GM19452 (cell line): ENCODE data around the gene CTBP2.
"Not testable (repeated sequence)": the region's sequence is repeated elsewhere in the genome, so short reads cannot be mapped to it uniquely, and the experiment has no call there.

ENCODE experiments used
- ATAC-seq: cut with Tn5 transposase; IDR thresholded peaks from one replicate; pipeline ENCODE4 v1.9.1; 2021; ENCODE audit not compliant: unreplicated experiment

The CTBP2 gene

DNA sequence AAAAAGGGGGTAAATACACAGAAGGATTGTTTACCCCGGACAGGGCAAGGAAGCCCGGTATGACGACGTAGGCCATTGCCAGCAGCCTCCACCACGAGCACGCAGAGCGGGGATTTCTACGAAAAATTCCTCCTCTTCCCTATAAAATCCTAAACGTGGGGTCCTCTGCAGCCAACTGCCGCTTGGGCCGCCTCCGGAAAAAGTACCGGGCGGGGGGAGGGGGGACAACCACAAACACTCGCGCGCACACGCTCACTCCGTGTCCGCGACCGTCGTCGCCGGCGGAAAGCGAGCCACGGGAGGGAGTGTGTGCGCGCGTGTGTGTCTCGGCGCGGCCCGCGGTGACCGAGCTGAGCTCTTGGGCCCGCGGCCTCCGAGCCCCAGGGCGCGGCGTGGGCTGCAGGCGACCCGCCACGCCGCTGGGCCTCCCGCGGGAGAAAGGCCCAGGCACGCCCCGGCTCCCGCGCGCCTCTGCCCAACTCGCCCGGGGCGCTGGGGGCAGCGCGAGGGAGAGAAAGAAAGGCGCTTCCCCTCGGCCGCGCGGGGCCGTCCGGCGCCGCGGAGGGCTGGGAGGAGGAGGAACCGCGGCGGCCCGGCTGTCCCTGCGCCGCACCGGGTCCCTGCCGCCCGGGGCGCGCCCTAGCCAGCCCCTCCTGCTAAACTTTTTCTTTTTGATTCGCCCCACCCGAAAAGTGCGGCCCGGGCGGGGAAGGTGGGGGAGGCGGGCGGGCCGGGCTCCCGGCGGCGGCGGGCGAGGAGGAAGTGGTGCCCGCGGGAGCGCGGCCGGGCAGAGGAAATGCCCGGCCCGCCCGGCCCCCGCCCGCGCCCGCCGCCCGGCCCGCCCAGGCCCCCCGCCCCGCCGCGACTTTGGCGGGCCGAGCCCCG is 1.5 kb downstream of the CTBP2 start:
- no peak for ATAC-seq

DNA sequence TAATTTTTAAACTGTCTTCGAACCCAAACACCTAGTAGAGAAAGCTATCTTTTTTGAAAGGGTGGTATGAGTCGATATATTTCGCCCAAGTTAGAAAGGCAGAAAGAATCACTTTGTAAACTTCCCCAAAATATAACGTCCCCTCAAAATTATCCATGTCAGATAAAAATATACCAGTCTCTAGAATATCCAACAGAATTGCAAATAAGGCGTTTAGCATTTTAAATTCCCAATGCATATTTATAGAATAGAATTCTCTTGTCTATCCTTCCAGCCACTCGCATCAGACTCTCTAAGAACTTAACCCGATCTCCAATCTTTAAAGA is 2.1 kb downstream of the CTBP2 start:
- ATAC-seq = no peak

DNA sequence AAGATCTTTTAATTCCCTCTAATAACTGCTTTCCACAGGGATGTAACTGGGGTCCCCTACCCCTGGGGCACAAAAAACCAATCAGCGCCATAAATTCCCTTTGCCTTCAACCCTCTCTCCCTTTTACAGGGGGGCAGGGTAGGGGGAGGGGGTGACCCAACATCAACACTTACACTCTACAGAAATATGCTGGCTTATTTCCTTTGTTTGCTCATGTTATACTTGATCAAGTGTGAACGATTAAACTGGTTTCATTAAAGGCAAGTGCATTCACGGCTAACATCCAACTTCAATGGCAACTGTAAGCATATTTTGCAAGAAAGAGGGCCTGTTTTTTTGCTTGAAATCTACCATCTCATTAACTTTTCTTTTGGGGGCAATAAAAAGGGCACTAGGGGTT is 2.9 kb downstream of the CTBP2 start:
- no peak for ATAC-seq

DNA sequence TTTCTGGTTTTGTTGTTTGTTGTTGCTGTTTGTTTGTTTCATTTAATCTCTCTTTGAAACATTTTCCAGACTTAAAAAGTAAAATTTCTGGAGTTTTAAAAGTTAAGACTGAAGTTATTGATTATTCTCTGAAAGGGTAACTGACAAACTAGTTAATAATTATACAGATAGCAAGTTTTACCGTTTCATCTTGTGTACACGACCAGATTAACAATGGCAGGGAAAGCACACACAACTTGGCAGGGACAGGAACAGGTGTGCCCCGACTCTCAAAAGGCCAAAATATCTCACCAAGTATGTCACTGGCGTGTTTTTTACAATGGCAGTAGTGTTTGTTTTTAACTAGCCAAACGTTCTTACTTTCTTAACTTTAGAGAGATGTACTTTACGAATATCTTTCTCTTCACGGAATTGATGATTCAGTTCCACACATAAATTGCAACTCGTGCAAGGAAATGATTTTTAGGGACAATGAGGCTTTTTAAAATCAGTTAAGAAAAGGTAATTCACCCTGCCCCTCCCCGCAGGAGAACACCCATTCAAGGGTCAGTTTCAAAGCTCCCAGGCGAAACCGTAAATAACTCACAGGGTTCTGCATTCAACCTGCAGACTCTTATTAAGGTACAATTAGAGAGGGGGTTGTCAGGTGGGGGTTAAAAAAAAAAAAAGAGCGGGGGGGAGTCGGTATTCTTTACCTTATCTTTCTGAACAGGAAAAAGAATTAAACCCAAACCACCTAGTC is 3.5 kb downstream of the CTBP2 start:
- no peak for ATAC-seq

DNA sequence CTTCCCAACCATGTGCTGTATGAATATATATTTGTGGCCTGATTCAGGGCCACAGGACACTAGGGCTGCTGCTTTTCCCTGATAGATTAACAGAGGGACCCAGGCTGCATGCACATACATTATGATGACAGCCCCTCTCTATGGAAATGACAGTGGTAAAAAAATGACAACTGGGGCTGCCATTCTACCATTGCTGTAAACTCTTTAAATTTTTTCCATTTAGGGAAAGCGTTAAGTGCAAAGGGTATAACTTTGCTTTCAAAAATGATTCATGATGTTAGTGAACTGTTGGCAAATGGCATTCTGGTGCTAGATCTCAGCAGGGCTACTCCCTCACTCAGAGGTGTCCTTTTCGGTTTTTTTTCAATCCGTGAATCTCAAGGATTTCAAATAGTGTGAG is 4.2 kb downstream of the CTBP2 start:
- ATAC-seq = no peak

DNA sequence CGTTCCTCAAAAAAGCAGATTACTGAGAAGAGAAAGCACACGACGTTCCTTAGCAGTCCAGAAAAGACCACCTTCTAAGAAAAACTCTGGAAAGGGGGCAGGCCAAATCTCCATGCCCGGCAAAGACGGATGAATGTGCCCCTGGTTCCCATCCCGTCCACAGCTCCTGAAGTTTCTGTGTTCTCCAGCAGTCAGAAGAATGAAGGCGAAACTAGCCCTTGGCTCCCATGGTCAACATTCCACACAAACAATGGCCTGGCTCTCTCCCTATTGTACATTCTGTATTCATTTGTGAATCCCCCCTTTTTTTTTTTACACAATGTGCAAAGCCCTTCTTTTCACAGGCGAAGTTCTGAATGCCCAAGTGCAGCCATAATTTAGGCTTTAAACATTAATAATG is 5.3 kb downstream of the CTBP2 start:
- ATAC-seq = no peak

DNA sequence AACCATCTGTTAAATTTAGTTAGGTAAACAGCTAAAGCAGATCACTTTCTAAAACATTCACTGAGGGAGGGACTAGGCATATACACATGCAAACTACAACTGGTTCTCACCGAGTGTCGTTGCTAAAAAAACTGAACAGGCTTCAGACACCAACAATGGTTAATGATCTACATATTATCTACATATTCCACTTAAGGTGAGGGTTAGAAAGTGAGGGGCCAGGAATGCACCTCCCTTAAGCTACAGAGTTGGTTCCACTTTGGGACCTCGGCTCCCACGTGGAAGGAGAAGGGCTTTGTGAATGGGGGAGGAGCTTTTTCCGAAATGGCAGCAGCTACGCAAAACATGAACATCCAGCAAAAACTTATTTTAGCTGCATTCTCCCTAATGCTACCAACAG is 5.8 kb downstream of the CTBP2 start:
- no peak for ATAC-seq

DNA sequence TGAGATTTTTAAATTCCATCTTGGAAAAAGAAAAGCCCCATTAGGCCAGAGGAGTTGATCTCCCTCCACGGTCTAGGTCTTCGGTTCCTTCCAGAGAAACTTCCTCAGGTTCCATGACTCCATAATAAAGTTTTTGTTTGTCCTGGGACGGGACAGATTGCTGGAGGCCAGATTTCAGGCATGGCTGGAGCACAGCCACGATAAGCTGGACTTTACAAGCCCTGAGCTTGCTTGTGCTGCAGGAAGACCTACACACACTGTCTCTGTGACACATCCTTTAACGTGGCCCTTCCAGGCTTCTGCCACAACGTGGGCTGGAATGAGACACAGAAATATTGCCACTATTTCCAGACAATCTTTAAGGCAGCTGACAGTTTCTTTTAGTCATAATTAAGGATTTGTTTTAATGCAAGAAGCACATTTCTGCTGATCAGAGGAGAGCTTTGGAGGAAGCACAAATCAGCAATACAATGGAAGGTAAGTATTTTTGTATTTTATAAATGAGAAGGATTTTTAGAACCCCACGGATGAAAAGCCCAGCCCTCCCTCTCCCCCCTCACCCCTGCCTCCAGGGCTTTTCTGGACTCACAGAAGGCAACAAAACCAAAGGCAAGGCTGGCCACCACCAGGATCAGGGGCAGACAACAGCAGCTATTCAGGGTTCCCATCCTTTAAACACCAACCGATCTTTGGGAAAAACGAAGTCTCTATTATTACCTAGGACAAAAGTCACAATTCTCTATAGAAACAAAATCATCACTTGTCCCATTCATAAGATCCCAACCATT is 6.5 kb downstream of the CTBP2 start:
- ATAC-seq = no peak

DNA sequence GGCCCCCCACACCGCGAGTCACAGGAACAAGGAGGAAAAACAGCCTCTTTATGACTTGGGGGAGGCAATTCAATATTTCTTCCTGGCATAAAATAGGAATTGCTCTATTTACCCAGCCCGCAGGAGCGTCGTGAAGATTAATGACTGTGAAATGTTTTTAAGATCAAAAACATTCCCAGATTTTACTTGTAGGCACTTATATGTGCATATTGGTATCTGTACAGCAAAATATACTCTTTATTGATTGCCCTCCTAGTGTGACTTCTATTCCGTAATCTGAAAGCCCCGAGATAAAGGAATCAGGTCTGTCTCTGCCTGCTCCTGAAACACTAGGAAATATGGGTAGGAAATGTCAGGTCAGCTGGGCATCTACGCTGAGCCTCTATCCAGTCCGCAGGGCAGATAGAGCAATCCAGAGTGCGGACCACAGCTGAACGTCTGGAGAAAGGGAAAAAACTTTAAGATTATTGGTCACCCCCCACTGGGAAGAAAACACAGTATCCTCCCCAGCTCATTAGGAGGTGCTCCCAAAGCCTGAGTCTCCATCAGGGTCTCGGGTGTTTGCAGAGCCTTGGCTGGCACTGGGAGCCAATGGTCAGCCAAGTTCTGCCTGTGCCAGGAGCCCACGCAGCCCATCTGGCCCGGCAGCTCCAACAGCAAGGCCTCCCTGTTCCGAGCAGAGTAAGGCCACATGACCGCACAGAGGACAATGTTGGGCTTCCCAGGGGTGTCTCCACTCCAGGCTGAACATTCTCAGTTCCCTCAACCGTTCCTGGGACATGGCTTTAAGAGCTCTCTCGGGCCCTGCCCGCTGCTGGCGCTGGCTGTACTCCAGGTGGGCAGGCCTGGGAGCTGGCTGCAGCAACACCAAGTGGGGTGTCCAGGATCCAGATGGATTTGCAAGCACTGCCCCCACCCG is 7.7 kb downstream of the CTBP2 start:
- ATAC-seq = no peak

DNA sequence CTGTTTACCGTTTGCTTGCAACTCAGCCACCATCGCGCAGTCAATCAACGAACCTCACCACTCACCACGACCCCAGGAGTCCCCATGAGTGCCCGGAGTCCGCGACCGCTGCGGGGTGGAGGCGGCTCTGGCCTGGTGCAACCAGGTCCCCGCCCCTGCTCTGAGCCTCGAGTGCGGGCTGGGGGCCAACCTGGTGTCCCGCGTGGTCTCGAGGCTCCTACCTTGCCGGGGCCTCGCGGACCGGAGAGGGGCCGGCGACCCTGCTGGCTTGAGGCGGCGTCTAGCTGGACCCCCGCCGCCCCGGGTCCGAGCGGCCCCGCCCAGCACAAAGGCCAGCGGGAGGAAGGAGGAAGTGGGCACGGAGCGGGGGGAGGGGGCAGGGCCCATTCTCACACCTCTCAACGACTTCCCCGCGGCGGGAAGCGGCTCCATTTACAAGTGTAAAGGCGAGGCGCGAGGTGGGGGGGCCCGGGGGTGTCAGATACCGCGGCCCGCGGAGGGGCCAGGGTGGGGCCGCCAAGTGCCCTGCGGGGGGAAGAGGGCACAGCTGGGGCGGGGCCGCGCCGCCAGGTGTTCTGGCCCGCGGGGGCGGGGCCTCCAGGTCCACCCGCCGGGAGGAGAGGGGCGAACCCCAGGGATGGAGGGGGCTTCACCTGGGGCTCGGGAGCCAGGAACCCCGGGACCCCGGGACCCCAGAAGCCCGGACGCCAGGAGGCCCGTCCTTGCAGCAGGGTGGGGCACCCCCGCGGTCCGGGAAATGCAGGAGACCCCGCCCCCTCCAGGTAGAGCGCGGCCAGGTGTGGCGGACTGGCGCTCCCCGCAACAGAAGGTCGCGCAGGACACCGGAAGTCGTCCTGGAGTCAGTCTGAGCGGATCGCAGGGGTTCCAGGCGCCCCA is 8.6 kb downstream of the CTBP2 start:
- no peak for ATAC-seq

DNA sequence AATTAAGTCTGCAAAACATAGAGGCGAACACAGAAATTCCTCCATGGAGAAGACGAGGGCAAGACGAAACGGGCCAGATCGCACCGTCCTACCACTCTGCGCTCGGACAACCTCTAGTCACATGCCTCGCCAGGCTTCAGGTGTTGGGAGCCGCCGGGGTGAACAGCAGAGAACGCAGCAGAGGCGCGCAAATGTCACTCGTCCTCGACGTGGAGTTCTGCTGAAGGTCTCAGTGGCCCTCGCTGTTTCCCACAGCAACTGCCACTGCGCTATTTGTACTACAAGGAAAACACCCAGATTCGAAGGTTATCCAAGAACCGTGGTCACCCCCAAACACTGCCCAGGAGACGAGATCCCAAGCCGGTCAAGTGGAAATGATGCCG is 9.2 kb downstream of the CTBP2 start:
- ATAC-seq = no peak

DNA sequence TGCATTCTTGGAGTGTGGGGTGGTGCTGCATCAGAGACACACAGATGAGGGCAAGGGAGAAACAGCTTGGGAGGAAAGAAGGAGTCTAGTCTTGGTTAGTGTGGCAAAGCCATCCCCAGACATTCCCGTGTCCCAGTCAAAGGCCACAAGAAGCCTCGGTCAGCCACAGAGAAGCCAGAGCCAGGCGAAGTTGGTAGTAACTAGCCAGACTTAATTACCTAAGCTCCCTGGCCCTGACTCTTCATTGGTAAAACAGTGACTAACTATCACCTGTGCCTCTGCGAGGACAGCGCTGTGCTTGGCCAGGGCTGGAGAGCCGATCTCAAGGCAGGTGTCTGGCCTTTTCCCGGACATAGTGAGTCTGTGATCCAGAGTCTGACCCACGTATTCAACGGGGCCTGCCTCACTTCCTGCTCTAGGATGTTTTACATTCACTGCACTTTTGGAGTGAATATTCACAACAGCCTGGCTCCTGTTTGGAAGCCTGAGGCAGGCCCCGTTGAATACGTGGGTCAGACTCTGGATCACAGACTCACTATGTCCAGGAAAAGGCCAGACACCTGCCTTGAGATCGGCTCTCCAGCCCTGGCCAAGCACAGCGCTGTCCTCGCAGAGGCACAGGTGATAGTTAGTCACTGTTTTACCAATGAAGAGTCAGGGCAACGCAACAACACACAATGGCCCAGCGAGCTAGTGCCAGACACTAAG is 9.8 kb downstream of the CTBP2 start:
- not testable (repeated sequence) for ATAC-seq

DNA sequence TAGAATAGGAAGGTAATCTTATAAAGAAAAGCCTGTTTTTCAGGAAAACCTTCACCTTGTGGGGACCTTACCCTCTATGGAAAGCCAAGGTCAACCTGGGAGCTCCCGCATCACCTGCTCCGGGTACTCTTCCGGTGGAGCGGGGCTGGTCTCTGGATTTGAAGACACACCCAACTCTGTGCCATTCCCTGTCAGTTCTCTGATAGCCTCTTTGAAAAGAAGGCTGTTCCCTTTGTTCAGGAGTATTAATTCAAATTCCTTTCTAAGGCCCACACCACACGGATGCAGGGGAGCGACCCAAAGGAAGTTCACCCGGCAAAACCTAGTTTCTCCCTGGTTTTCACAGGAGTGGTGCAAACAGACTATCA is 10.7 kb downstream of the CTBP2 start:
- no peak for ATAC-seq

DNA sequence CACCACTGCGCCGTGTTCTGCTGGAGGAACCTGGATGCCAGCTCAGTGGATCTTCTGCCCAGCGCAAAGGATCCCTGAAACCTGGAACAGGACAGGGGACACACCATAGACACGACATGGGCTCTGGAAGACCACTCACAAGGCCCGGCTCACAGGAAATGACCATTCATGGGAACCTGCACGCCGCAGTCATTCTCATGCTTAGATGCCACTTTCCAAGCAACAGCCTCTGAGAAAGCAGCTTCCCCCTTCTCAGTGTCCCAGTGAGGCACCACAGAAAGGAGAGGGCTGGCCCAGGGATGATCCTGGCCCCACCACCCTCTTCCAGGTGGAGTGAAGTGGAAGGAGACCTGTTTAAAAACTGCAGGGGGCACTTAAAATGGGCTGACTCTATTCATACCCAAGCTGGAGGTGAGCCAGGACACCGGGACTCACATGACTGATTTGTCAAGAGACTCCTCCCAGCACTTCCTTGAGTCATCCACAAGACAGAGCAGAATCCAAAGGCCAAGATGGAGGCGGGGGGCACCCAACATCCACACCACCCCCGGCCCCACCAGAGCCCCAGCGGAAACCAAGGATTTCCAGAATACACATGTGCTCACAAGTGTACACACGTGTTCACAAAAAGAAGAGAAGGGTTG is 11.2 kb downstream of the CTBP2 start:
- no peak for ATAC-seq

DNA sequence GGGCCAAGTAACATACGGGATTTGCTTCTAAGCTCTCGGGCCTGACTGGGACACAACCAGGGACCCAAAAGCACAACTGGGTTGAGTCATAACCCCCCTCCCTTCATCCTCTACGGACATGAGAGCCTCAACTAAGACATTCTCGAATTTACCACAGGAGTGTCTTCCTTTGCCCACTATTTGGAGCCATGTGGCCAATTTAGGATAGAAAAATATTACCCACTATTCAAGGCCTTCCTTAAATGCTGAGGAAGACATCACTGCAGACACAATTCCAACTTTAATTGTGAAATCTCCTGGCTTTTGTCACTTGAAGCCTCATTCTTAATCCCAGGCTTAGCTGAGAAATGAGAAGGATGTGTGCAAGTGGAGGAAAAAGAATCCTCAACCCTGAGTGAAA is 11.8 kb downstream of the CTBP2 start:
- ATAC-seq = no peak

DNA sequence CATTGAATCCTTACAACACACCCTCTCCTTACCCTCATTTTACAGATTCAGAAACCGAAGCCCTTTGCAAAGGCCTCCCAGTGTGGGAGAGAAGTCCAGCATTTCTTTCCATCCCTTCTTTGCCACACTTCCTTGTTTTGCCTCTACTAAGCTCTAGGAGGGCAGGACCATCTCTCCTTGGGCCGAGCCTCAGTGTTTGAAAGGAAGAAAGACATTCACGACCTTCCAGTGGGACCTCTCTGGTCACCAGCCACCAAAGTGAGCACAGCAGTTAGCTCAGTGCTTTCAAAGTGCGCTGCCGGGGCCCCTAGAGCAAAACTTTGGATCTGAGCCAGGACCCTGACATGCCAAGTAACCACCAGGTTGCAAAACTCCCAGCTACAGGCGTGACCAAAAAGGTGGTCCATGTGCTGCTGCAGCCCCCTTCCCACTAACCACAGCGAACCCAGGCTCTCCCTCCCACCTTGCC is 12.4 kb downstream of the CTBP2 start:
- ATAC-seq = no peak

DNA sequence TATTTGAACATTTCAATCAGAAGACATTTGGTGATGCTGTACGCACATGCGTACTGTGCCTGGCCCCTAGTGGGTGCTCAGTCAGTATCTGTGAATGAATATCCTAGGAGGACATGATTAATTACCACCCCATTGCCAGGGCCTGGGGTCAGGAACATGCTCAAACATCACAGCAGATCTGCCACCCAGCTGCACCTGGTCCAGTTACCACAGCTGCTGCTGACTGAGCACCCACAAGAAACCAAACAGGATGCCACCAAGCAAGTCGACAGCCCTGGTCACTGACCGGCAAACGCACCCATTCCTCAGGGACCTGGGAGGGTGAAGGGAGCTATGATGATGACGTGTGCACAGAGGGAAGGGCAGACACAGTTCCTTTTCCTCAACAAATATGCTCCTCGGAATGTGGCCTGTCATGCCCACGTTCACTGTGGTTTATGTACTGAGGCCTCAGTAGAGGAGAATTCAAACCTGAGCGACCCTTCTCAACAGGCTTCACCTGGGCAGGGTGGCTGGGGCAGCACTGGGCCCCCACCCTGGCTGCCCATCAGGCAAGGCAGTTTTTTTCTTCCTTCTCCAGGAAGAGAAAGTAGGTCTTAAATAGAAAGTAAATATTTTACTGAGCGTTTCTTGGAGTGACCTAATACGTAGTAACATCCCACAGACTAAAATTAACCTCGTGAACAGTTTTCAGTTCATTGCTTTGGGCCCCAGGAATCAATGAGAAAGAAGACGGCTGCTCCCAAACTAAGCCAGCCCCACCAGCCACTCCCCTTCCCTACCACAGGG is 13.4 kb downstream of the CTBP2 start:
- peak; percentile 59 for ATAC-seq

DNA sequence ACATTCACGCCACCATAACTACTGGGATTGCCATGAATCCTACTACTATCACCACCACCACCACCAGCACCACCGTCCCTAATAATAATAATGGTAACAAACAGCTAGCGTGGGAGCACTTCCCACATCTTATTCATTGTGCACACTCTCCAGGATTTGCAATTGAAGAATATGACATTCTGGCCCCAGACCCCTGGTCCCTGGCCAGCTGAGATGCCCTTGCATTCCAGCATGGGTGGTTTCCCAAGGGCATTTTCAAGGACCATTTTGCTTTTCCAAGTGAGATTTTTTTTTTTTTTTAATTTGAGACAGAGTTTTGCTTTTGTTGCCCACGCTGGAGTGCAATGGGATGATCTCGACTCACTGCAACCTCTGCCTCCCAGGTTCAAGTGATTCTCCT is 14.7 kb downstream of the CTBP2 start:
- ATAC-seq = no peak
